H9 (cell line): ENCODE results near the gene CCDC81. TPM values are rescaled to one million over a fixed set of nuclear protein-coding genes. Genes with fewer than 3 reads are reported as not detected.
A peak's percentile ranks its signal among the peaks of the same experiment; 100 is the strongest.

Source experiments
- DNase-seq: peaks from one replicate; pipeline ENCODE4 v3.0.0-alpha.2; 2017
- H2AFZ ChIP-seq: one replicate; pipeline ENCODE4 v1.6.1; 2013; ENCODE audit warnings: mild to moderate bottlenecking, low read length, control low read depth, moderate library complexity
- H2AK5ac ChIP-seq: 2 replicates; pipeline ENCODE4 v1.6.1; 2013; ENCODE audit warnings: low read length, control low read depth, mixed read lengths; ENCODE audit not compliant: insufficient read length
- H2BK120ac ChIP-seq: one replicate; pipeline ENCODE4 v1.6.1; 2013; ENCODE audit warnings: low read depth, mild to moderate bottlenecking, low read length, control low read depth, inconsistent platforms; ENCODE audit not compliant: poor library complexity, severe bottlenecking
- H2BK12ac ChIP-seq: 2 replicates; pipeline ENCODE4 v1.6.1; 2013; ENCODE audit warnings: low read length, control low read depth, mixed read lengths, low read depth; ENCODE audit not compliant: insufficient read length
- H2BK15ac ChIP-seq: 2 replicates; pipeline ENCODE4 v1.6.1; 2013; ENCODE audit warnings: low read depth, low read length, control low read depth
- H2BK20ac ChIP-seq: one replicate; pipeline ENCODE4 v1.6.1; 2013; ENCODE audit warnings: low read depth, mild to moderate bottlenecking, low read length, control low read depth, inconsistent platforms; ENCODE audit not compliant: poor library complexity, severe bottlenecking
- H2BK5ac ChIP-seq: 2 replicates; pipeline ENCODE4 v1.6.1; 2013; ENCODE audit warnings: low read length, control low read depth, mixed read lengths; ENCODE audit not compliant: insufficient read length
- H3K14ac ChIP-seq: 2 replicates; pipeline ENCODE4 v1.6.1; 2013; ENCODE audit warnings: low read length, control low read depth; ENCODE audit not compliant: insufficient read depth
- H3K18ac ChIP-seq: 2 replicates; pipeline ENCODE4 v1.6.1; 2013; ENCODE audit warnings: low read depth, mild to moderate bottlenecking, mixed read lengths, low read length, control low read depth; ENCODE audit not compliant: insufficient read length
- H3K23ac ChIP-seq: 2 replicates; pipeline ENCODE4 v1.6.1; 2013; ENCODE audit warnings: low read length, control low read depth, mixed read lengths, low read depth; ENCODE audit not compliant: insufficient read length
- H3K23me2 ChIP-seq: 2 replicates; pipeline ENCODE4 v1.6.1; 2013; ENCODE audit warnings: low read depth, mild to moderate bottlenecking, mixed read lengths, low read length, control low read depth; ENCODE audit not compliant: insufficient read length, poor library complexity, severe bottlenecking
- H3K27ac ChIP-seq: 2 replicates; pipeline ENCODE4 v1.5.1; 2013; ENCODE audit warnings: low read length, control low read depth, mixed read lengths, low read depth; ENCODE audit not compliant: insufficient read length
- H3K27me3 ChIP-seq: 2 replicates; pipeline ENCODE4 v1.6.1; 2013; ENCODE audit warnings: low read length, control low read depth, inconsistent platforms; ENCODE audit not compliant: insufficient read depth
- H3K4ac ChIP-seq: 2 replicates; pipeline ENCODE4 v1.6.1; 2013; ENCODE audit warnings: low read depth, mild to moderate bottlenecking, control low read depth, inconsistent platforms, low read length, moderate library complexity
- H3K4me1 ChIP-seq: 2 replicates; pipeline ENCODE4 v1.6.1; 2013; ENCODE audit warnings: low read length, control low read depth, inconsistent platforms; ENCODE audit not compliant: insufficient read depth
- H3K4me2 ChIP-seq: 2 replicates; pipeline ENCODE4 v1.6.1; 2013; ENCODE audit warnings: low read length, control low read depth, mixed read lengths; ENCODE audit not compliant: insufficient read length, insufficient read depth
- H3K56ac ChIP-seq: 2 replicates; pipeline ENCODE4 v1.6.1; 2013; ENCODE audit warnings: low read depth, mild to moderate bottlenecking, mixed read lengths, low read length, control low read depth; ENCODE audit not compliant: insufficient read length
- H3K79me1 ChIP-seq: 2 replicates; pipeline ENCODE4 v1.6.1; 2013; ENCODE audit warnings: low read depth, mild to moderate bottlenecking, moderate library complexity, low read length, control low read depth, inconsistent platforms; ENCODE audit not compliant: insufficient read depth, poor library complexity, severe bottlenecking
- H3K79me2 ChIP-seq: 2 replicates; pipeline ENCODE4 v1.6.1; 2013; ENCODE audit warnings: low read length, control low read depth, inconsistent platforms; ENCODE audit not compliant: insufficient read depth
- H3K9ac ChIP-seq: 2 replicates; pipeline ENCODE4 v1.6.1; 2013; ENCODE audit warnings: low read length, control low read depth, mixed read lengths; ENCODE audit not compliant: insufficient read length; ENCODE audit errors: extremely low read depth
- H3K9me3 ChIP-seq: one replicate; pipeline ENCODE4 v1.6.1; 2013; ENCODE audit warnings: low read depth, low read length, inconsistent platforms; ENCODE audit not compliant: control insufficient read depth
- H3T11ph ChIP-seq: one replicate; pipeline ENCODE4 v1.6.1; 2013; ENCODE audit warnings: mild to moderate bottlenecking, low read length, control low read depth, inconsistent platforms
- H4K20me1 ChIP-seq: one replicate; pipeline ENCODE4 v1.6.1; 2013; ENCODE audit not compliant: control insufficient read depth, insufficient read length, insufficient read depth
- H4K5ac ChIP-seq: 2 replicates; pipeline ENCODE4 v1.6.1; 2013; ENCODE audit warnings: low read depth, mild to moderate bottlenecking, mixed read lengths, low read length, control low read depth; ENCODE audit not compliant: insufficient read length
- H4K8ac ChIP-seq: replicated peaks from 2 replicates; pipeline ENCODE4 v1.6.1; 2013; ENCODE audit warnings: low read length, control low read depth, mixed read lengths, low read depth; ENCODE audit not compliant: insufficient read length
- H4K91ac ChIP-seq: 2 replicates; pipeline ENCODE4 v1.6.1; 2013; ENCODE audit warnings: low read depth, mild to moderate bottlenecking, moderate library complexity, mixed read lengths, low read length, control low read depth; ENCODE audit not compliant: insufficient read length
- H3K27ac Mint-ChIP-seq, 3 experiments: 2 replicates in 2 of 3; 3 replicates in 1 of 3; pipeline ENCODE4 v1.8.0; 2020 to 2021; ENCODE audit warnings: mixed read lengths in 3 of 3, mild to moderate bottlenecking in 1 of 3, moderate library complexity in 1 of 3
- H3K27me3 Mint-ChIP-seq: 2 replicates; pipeline ENCODE4 v1.8.0; 2021; ENCODE audit warnings: low read depth, mild to moderate bottlenecking, moderate library complexity, mixed read lengths
- H3K36me3 Mint-ChIP-seq, 3 experiments: 2 replicates in 2 of 3; 3 replicates in 1 of 3; pipeline ENCODE4 v1.8.0; 2020 to 2021; ENCODE audit warnings: low read depth in 3 of 3, mixed read lengths in 3 of 3; ENCODE audit not compliant: insufficient read depth in 1 of 3
- H3K4me1 Mint-ChIP-seq, 2 experiments: 2 replicates each; pipeline ENCODE4 v1.8.0; 2020; ENCODE audit warnings: mixed read lengths in 2 of 2
- H3K4me3 Mint-ChIP-seq, 2 experiments: 2 replicates in 1 of 2; 3 replicates in 1 of 2; pipeline ENCODE4 v1.8.0; 2020 to 2021; ENCODE audit warnings: mild to moderate bottlenecking in 2 of 2, mixed read lengths in 2 of 2, moderate library complexity in 1 of 2
- H3K9me3 Mint-ChIP-seq, 2 experiments: 2 replicates in 1 of 2; 3 replicates in 1 of 2; pipeline ENCODE4 v1.8.0; 2020; ENCODE audit warnings: mild to moderate bottlenecking in 2 of 2, mixed read lengths in 2 of 2, moderate library complexity in 1 of 2
- CTCF ChIP-seq: fragments of 200-600 bp; sonication (generic); conservative IDR thresholded peaks from 3 replicates; pipeline ENCODE4 v1.8.0; 2021; ENCODE audit warnings: antibody characterized with exemption, mild to moderate bottlenecking
- whole genome bisulfite sequencing: extraction: QIAGEN DNeasy Blood & Tissue Kit; methylation state at CpG from one replicate; pipeline ENCODE4 v1.1.7; 2013; ENCODE audit warnings: missing lambda C conversion rate, low lambda C conversion rate, mixed read lengths; ENCODE audit not compliant: insufficient read length; ENCODE audit errors: extremely low coverage; 5-methylcytosine and 5-hydroxymethylcytosine counted together
- total RNA-seq: library from RNA; stranded (reverse); gene quantifications from 2 replicates; pipeline ENCODE4 v1.2.1, GENCODE V29; 2021

The CCDC81 gene
- total RNA-seq, 1 experiment from 2014 or later, result 0.52 TPM

- H3K27ac ChIP-seq, result no peak overlapping the region
- H3K14ac ChIP-seq, result no peak overlapping the region
- no peak overlapping the region for H3K56ac ChIP-seq
- no peak overlapping the region for H4K8ac ChIP-seq
- H2BK20ac ChIP-seq, result no peak overlapping the region
- no peak overlapping the region for H4K5ac ChIP-seq
- no peak overlapping the region for H3K4ac ChIP-seq
- H3K9me3 ChIP-seq, result no peaks in the 10 kb centered on the region
- no peak overlapping the region for H2BK120ac ChIP-seq
- no peak overlapping the region for H2AK5ac ChIP-seq
- no peak overlapping the region for H3K23ac ChIP-seq
- Mint-ChIP-seq H3K4me1 (peaks cover 0 to 10% of the 10 kb centered on the region in 2 experiments; a peak in 2 of 4 replicates), H3K27me3 (no peaks in the 10 kb centered on the region), H3K27ac (peak overlapping the region in 1 of 3 experiments; percentile 10; a peak in 3 of 7 replicates), H3K4me3 (no peak overlapping the region), H3K36me3 (peaks cover 34 to 66% (median 57%) of the 10 kb centered on the region in 3 experiments; a peak in 6 of 7 replicates), H3K9me3 (peaks cover 0 to 4% of the 10 kb centered on the region in 2 experiments; a peak in 1 of 5 replicates)
- no peak overlapping the region for H4K91ac ChIP-seq
- H3K4me2 ChIP-seq, result no peak overlapping the region
- H3K4me1 ChIP-seq, result no peaks in the 10 kb centered on the region
- TF ChIP-seq CTCF, result no peak
- H2AFZ ChIP-seq, result no peak overlapping the region
- no peak overlapping the region for H3T11ph ChIP-seq
- no peaks in the 10 kb centered on the region for H4K20me1 ChIP-seq
- no peak overlapping the region for H3K18ac ChIP-seq
- no peak overlapping the region for H2BK15ac ChIP-seq
- no peak for DNase-seq
- WGBS, result no CpG with 5 or more reads among the region's 6 CpGs
- H2BK5ac ChIP-seq, result no peak overlapping the region
- H3K9ac ChIP-seq, result no peak overlapping the region
- H3K23me2 ChIP-seq, result no peaks in the 10 kb centered on the region
- H2BK12ac ChIP-seq, result no peak overlapping the region
- H3K79me1 ChIP-seq, result no peaks in the 10 kb centered on the region
- no peaks in the 10 kb centered on the region for H3K27me3 ChIP-seq
- no peaks in the 10 kb centered on the region for H3K79me2 ChIP-seq
Observed at GRCh38 chr11:86335131-86335767, 39.4 kb upstream of the CCDC81 start.
